HG03354 (cell line): ENCODE results near the gene XAF1.
"Not testable (repeated sequence)": the region's sequence is repeated elsewhere in the genome, so short reads cannot be mapped to it uniquely, and the experiment has no call there.

Source experiments
- ATAC-seq: cut with Tn5 transposase; IDR thresholded peaks from one replicate; pipeline ENCODE4 v1.9.1; 2021; ENCODE audit warnings: mild to moderate bottlenecking; ENCODE audit not compliant: unreplicated experiment, poor library complexity, severe bottlenecking

The XAF1 gene

DNA sequence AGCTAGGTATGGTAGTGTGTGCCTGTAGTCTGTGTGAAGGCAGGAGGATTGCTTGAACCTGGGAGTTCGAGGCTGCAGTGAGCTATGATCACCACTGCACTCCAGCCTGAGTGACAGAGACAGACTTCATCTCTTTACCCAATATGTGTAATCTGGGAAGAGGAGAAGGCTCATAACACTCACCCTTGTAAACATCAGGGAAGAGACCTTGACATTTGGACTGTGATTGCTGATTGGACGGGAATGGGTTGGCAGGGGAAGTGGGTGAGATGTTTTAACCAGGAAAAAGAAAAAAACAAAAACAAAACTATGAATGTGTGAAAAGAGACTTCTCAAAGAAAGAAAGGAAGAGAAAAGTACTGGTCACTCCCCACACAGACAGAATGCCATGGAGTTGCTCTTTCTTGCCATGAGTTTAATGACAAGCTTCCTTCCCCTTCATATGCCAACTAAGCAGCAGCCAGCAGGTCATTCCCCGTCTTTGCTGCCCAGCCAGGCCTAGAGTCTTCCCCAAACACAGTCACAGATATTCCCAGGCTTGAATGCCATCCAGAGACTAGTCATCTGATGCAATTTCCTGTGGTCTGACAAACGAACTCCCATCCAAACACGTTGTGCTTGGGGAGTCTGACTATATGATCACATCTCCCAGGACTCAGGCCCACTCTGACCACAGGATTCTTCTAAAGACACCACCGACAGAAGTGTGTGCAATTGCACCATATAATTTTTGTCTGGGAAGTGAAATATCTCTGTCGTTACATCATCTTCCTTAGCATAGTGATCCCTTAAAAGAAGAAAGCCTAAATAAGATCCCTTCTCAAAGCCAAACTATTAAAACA, 3.6 kb upstream of the XAF1 start:
- no peak for ATAC-seq

DNA sequence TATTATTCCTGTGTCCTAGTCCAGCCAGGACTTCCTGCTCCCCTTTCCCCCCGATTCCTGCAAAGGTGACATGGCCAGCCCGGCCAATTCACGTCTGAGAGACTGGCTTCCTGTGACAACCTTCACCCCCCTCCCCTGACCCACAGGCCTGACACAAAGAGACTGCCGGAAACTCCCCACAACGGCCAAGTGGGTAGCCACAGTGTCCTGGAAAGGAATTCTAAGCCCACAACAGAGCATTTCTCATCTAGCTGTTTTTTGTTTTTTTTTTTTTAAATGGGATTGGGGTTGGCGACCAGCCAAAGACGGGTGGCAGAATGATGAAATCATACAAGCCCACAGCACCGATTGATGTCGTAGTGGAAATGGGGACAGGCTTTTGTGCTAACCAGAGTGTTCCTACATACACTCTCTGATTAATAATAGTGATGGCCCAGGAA, 2.8 kb upstream of the XAF1 start:
- no peak for ATAC-seq

DNA sequence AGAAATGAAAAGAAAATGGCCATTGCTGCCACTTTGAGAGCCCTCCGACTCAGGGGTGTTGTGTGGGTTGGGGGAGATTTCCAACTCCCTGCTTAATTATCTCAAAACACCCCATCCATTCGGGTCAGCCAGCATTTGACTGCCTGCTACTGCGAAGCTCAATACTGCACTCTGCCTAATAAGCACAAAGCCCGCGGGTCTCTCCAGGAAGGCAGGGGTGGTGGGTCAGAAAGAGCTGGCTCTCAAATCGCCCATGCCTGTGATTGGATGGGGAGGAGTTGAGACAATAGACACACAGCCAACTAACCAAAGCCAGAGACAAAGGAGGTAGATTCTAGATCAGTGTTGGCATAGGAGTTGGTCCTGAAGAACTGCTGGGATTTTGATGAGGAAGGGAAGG, 2.3 kb upstream of the XAF1 start:
- no peak for ATAC-seq

DNA sequence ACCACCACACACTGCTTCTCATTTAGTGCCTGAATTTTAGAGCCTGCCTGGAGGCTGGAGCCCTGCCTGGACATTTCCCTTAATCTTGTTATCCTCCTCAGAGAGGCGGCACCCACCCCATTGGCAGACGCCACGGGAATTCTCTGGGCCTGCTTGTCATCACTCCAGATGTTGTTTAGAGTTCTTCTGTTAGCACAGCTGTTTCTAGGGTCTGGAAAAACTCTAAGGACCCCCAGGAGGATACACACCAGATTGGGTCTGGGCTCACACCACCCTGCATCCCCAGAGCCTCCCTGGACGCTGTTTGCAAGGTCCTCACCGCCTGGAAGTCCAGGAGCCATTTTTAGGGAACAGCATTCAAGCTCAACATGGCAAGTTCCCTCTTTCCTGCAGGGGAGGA, 565 bp upstream of the XAF1 start:
- ATAC-seq, result no peak

DNA sequence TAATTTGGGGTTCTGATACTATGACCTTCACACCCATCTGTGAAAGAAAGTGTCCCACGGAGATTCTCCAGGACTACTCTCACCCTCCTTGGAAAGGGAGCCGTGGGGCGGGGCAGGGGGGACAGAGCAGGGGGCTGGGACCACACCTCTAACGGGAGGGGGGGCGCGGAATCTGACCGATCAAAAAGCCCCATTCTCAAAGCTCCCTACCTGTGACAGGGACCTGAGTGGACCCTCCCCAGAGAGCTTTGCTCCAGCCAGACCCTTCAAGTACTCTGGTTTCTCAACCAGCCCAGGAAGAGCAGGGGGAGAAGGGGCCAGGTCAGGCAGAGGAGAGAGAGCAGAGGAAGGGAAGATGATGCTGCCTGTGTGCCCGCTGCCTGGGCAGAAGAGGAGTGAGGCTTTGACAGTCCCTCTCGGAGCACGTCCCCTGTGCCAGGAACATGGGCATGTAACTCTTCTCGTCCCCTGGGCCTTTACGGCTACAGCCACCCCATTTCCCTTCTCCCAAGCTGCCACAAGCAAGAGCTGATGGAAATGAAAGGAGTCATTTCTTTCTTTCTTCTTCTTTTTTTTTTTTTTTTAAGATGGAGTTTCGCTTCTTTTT, 682 bp downstream of the XAF1 start:
- ATAC-seq, result no peak

DNA sequence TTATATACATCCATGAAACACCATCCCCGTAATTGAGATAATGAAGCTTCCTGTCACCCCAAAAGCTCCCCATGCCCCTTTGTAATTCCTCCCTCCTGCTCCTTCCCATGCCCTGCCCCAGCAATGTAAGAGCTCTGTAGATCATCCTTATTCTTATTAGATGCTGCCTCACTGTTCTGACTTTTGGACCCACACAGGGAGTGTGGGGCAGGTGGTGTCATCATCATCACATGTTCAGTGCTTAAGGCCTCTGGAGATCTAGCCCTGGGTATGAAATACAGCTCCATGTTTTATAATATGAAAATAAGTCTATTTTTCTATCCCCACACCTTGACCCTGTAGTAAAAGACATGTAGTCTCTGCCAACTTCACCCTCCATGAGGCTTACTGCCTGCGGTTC, 1.9 kb downstream of the XAF1 start:
- no peak for ATAC-seq

DNA sequence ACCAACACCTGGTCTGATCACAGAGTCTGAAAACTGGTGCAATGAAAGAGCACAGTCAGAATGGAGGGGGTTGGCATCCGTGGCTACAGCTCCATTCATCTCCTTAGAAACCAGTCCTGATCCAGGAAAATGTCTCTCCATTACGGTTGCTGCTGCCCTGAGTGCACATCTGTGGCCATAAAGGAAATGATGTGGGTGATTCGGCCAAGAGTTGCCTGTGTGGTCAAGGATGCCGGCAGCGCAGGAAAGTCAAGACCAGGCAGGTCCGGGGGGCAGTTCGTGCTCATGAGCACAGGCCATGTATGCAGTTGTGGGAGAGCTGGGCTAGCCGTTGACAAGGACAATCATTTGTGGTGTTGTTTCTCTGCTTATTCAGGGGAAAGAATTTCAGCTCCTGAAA, 5.9 kb downstream of the XAF1 start:
- ATAC-seq, result no peak

DNA sequence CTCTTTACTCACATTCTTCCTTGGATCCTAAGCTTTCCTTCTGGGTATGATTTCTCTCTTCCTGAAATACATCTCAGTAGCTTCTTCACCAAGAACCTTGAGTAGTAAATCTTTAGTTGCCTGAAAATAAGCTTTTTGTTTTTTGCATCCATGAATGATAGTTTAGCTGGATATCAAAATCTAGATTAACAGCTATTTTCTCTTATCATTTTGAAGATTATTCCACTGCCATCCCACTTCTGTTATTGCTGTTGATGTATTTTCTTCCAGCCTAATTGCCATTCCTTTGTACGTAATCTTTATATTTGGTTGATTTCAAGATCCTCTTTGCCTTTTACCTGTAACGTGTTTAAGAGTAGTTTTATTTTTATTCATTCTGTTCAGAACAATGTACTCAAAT, 12.6 kb downstream of the XAF1 start:
- no peak for ATAC-seq

DNA sequence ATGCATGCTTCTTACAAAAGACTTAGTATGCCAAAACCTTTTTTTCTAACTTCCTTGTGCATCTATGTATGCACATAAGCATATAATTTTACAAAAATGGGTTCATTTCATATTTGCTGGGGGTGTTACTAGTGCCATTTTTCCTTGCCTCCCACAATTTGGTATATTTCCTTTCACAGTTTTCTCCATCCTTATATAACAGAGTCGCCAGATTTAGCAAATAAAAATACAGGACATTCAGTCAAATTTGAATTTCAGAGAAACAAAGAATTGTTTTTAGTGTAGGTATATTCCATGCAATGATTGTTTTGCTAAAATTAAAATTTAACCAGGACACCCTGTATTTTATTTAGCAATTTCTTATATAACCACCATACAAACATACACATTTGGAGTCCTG, 16.2 kb downstream of the XAF1 start:
- ATAC-seq, result no peak

DNA sequence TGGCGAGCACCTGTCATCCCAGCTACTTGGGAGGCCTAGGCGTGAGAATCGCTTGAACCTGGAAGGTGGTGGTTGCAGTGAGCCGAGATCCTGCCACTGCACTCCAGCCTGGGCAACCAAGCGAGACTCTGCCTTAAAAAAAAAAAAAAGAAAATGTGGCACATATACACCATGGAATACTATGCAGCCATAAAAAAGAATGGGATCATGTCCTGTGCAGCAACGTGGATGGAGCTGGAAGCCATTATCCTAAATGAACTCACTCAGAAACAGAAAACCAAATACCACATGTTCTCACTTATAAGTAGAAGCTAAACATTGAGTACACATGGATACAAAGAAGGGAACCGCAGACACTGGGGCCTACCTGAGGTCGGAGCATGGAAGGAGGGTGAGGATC, 19.1 kb downstream of the XAF1 start:
- ATAC-seq, result not testable (repeated sequence)

DNA sequence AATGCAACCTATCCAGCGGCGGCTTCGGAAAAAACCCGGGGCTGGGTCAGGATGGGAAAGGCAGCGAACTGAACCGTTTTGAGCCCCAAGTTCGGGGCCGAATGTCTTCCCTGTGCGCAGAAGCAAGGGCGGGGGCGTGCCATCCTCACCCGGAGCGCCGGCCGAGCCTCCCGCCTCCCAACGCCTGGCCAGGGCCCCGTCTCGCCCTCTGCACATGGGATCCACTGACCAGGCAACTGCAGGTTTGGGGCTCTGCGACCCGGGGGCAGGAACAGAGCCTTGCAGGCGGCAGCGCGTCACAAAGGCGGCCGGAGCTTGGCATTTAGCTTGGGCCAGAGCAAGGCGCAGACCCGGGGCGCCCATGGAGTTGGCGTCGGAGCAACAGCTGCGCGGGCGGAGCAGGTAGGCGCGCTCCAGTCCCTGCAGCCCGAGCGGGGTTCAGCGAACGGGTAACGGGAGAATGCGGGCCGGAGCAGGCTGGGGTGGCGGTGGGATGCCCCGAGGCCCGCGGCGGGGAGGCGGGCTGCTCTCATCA, 20.1 kb downstream of the XAF1 start, which contains the start of gene FBXO39:
Gene FBXO39 (plus strand): TSS at position 345 of the 535 bp plus-strand sequence. CDS start 3,654 bp downstream, outside the sequence.
- no peak for ATAC-seq

DNA sequence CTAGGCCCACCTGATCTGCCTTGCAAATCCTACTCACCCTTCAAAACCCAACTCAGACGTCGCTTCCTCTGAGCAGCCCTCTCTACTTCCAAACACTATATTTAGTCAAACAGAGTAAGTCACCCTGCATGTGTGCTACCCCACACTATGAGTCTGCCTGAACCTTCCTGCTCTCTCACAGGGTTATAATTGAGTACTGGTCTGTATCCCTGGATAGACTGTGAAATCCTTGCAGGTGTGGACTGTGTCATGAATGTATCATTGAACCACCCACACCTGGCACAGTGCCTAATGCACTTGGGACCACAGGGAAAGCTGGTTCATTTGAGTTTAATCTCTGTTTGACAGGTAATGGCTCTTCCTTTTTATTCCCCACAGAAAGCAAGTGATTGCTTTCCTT, 23.6 kb downstream of the XAF1 start:
- ATAC-seq, result no peak

DNA sequence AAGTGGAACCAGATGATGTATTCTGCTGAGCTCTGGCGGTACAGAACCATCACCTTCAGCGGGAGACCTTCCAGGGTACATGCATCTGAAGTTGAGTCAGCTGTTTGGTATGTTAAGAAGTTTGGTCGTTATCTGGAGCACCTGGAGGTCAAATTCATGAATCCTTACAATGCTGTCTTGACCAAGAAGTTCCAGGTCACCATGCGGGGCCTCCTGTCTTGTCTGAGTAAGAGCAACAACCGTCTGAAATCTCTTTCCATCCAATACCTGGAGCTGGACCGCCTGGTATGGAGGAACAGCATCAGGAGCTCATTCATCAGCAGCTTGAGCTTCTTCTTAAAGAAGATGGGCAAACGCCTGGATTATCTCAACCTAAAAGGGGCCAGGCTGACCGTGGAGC, 24.2 kb downstream of the XAF1 start:
- no peak for ATAC-seq

DNA sequence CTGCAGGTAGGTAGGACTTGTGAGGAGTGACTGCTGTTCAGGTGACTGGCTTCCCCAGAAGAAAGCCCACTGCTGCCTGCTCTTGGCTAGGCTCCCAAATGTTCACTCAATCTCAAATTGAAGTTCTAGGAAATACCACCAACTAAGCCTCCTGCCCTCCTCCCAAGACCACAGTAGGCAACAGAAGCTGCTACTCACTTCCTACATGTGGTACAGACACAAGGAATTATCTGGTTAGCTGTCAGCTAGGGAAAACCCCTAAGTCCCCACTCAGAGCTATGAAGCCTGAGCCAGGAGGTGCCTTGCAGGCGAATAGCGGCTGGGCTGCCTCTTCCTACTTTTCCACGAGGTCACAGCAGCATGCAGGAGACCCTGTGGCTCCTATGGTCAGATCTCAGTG, 25.0 kb downstream of the XAF1 start:
- ATAC-seq, result no peak

DNA sequence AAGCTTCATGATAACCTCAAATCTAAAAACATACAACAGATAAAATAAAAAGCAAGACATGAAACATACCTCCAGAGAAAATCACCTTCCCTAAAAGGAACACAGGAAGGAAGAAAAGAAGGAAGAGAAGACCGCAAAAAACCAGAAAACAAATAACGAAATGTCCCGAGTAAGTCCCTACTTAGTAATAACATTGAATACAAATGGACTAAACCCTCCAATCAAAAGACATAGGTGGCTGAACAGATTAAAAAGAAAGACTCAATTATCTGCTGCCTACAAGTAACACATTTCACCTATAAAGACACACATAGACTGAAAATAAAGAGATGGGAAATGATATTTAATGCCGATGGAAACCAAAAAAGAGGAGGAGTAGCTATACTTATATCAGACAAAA, 26.4 kb downstream of the XAF1 start:
- ATAC-seq, result no peak

DNA sequence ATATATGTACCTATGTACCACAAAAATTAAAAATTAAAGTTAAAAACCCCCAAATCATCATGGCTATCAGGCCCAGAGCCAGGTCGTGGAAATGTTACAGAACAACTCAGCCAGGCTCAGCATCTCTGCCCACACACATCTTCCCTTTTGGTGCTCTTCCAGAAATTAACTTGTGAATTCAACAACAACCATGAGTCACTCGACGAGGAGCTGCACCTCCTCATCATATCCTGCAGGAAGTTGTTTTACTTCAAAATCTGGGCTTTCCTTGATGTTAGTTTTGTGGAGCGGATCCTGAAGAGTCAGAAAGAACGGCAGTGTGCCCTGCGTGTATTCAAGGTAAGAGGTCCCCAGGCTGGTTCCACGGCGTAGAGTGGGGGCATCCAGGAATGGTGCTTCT, 30.8 kb downstream of the XAF1 start:
- ATAC-seq, result no peak

DNA sequence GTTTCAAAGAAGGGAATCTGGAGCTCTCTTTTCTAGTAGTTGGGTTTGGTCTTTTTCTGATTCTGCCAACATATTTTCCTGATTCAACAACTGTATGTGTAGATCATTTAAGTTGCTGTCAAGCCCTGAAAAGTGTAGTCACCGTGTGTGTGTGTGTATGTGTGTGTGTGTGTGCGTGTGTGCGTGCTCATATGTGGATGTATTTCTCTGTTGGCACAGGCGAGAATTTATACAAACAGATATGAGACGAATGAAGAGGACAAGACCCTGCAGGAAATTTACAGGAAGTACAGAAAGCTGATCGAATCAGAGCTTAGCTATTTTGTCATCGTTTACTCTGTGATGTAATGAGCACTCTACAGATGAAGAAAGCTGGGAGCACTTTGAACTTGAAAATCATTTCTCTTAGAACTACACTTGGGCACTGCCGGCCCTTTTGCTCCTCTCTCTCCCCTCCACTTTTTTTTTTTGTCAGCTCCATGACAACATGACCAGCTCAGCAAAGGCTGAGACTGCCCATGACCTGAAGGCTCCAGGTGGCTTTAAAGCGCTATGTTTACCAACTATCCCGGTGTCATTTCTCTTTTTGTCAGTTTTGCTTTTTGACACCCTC, 31.3 kb downstream of the XAF1 start:
- ATAC-seq, result no peak

DNA sequence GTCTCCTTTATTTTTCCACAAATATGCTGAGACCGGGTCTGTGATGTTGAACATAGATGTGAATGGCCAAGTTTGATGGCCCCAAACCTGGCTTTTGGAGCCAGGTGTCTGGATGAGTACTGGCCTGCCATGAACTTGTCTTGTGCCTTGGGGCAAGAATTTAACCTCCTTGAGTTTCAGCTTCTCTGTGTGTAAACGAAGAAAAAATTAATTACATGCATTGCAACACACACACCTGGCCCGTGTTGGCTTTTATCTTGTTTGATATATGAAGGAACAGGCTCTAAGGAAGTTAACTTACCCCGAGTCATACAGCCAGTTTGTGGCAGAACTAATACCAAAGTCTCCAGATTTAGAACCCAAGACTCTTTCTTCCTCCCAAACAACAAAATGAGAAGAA, 33.3 kb downstream of the XAF1 start:
- no peak for ATAC-seq

DNA sequence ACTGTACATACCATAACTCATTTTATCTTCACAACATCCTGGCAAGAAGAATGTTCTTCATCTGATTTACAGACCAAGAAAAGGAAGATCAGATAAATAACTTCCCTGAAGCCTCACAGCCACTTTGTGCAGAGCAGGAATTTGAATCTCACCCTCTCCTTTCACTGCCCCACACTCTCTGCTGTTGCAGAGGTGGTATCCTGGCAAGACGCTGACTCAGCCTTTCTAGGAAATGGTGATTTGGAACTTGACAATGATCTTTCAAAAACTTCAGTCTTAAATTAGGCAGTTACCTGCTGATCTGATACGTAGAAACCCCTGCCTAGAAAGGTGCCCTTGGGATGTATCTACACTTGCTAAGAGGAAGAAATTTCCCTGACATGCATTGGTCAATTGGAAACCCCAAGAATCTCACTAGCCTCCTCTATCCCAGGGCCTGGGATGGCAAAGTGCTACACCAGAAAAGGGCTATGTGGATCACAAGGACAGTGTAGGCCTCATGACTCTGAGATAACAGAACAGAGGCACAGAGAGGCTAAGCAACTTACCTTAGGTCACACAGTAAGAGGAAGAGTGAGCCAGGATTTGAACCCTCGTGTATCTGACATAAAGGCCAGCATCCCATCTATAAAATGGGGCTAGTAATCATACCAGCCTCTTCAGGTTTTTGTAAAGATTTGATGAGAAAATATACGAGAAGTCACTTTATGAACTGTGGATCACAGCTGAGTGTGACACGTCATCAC, 38.1 kb downstream of the XAF1 start:
- no peak for ATAC-seq
